Ascending aorta (tissue), 2 donors: ENCODE results near the gene TPK1. TPM values are rescaled to one million over a fixed set of nuclear protein-coding genes. Genes with fewer than 3 reads are reported as not detected.
A peak's percentile ranks its signal among the peaks of the same experiment; 100 is the strongest.
"Not testable (repeated sequence)": the region's sequence is repeated elsewhere in the genome, so short reads cannot be mapped to it uniquely, and the experiment has no call there.

Experiments
- DNase-seq, 2 donors: peaks; one replicate each; pipeline ENCODE4 v3.0.0-alpha.2; 2019; ENCODE audit warnings: low spot score in 2 of 2
- H3K27ac ChIP-seq, 2 donors: fragments of 200-600 bp; sonication (generic); one replicate each; pipeline ENCODE4 v1.5.1; 2016 to 2017; ENCODE audit warnings: mild to moderate bottlenecking in 1 of 2
- H3K27me3 ChIP-seq: fragments of 200-600 bp; sonication (generic); one replicate; pipeline ENCODE4 v1.5.1; 2017
- H3K36me3 ChIP-seq, 2 donors: fragments of 200-600 bp; sonication (generic); one replicate each; pipeline ENCODE4 v1.5.1; 2016
- H3K4me1 ChIP-seq, 2 donors: fragments of 200-600 bp; sonication (generic); one replicate each; pipeline ENCODE4 v1.5.1; 2016 to 2017; ENCODE audit warnings: mild to moderate bottlenecking in 1 of 2
- H3K4me3 ChIP-seq, 2 donors: fragments of 200-600 bp; sonication (generic); one replicate each; pipeline ENCODE4 v1.5.1; 2016 to 2017; ENCODE audit warnings: mild to moderate bottlenecking in 1 of 2
- H3K9me3 ChIP-seq, 2 donors: fragments of 200-600 bp; sonication (generic); one replicate each; pipeline ENCODE4 v1.5.1; 2016
- CTCF ChIP-seq, 3 experiments: fragments of 200-600 bp in 2 of 3; fragments of 450-650 bp in 1 of 3; sonication (generic) in 2 of 3; IDR thresholded peaks; one replicate each; pipeline ENCODE4 v1.5.1; 2016 to 2019; ENCODE audit warnings: antibody characterized with exemption in 3 of 3, mild to moderate bottlenecking in 1 of 3, moderate library complexity in 1 of 3
- intact Hi-C: fragments of 100-400 bp; cut with DNase I; formaldehyde crosslinking; loops from one replicate; pipeline ENCODE4 v1.15.1; 2023
- total RNA-seq: library from RNA; depleted of rRNA; stranded (reverse); fragments of >200 nt; gene quantifications from one replicate; pipeline ENCODE4 v1.1.0, GENCODE V29; 2016

TPK1 gene
- total RNA-seq, 1 donor from 2014 or later = 3.7 TPM

- Histone ChIP-seq H3K27ac (no peak overlapping the region), H3K4me1 (peaks cover 0 to 19% of the 10 kb centered on the region in 2 donors), H3K36me3 (no peaks in the 10 kb centered on the region), H3K4me3 (no peak overlapping the region), H3K27me3 (no peaks in the 10 kb centered on the region), H3K9me3 (no peaks in the 10 kb centered on the region)
- intact Hi-C loops = loop anchor here (2.0 to 5.0 kb wide), 3 partner anchors 51 to 113 kb away; partner anchors contain the start of gene TPK1
- TF ChIP-seq CTCF (IDR thresholded peaks at IDR 0.05) = no peak
- no peak for DNase-seq
These were observed 50.3 kb downstream of the TPK1 start for GRCh38 chr7:144785521-144785920.

GRCh38 chr7:144784943-144785342 lies 50.9 kb downstream of the TPK1 start:
- peak in 1 of 2 donors; percentile 85 for DNase-seq
- no peak overlapping the region for H3K4me3 ChIP-seq
- intact Hi-C loops = loop anchor here (2.0 to 5.0 kb wide), 3 partner anchors 52 to 113 kb away; partner anchors contain the start of gene TPK1

GRCh38 chr7:144784441-144784840 lies 51.4 kb downstream of the TPK1 start:
- intact Hi-C loops = loop anchor here (2.0 kb wide), 1 partner anchor 52 kb away; the partner anchor contains the start of gene TPK1

More at GRCh38 chr7:144784943-144785342, 50.9 kb downstream of the TPK1 start:
- H3K36me3 ChIP-seq = no peaks in the 10 kb centered on the region
- H3K9me3 ChIP-seq = no peaks in the 10 kb centered on the region
- H3K27ac ChIP-seq = no peak overlapping the region
- peaks cover 0 to 19% of the 10 kb centered on the region in 2 donors for H3K4me1 ChIP-seq
- no peaks in the 10 kb centered on the region for H3K27me3 ChIP-seq
- no peak for TF ChIP-seq CTCF (IDR thresholded peaks at IDR 0.05)

GRCh38 chr7:144782883-144783282 lies 53.0 kb downstream of the TPK1 start:
- Histone ChIP-seq H3K27ac (no peak overlapping the region), H3K27me3 (no peaks in the 10 kb centered on the region), H3K36me3 (no peaks in the 10 kb centered on the region), H3K4me3 (no peak overlapping the region), H3K4me1 (peaks cover 0 to 19% of the 10 kb centered on the region in 2 donors), H3K9me3 (no peaks in the 10 kb centered on the region)
- TF ChIP-seq CTCF (IDR thresholded peaks at IDR 0.05) = no peak
- intact Hi-C loops = no loop called here
- DNase-seq = no peak

More at GRCh38 chr7:144784441-144784840, 51.4 kb downstream of the TPK1 start:
- Histone ChIP-seq H3K9me3 (no peaks in the 10 kb centered on the region), H3K27ac (no peak overlapping the region), H3K4me1 (peaks cover 0 to 19% of the 10 kb centered on the region in 2 donors), H3K27me3 (no peaks in the 10 kb centered on the region), H3K4me3 (no peak overlapping the region), H3K36me3 (no peaks in the 10 kb centered on the region)
- DNase-seq = no peak
- TF ChIP-seq CTCF (IDR thresholded peaks at IDR 0.05) = no peak

GRCh38 chr7:144780071-144780608 lies 55.7 kb downstream of the TPK1 start:
- Histone ChIP-seq H3K27ac (no peak overlapping the region), H3K27me3 (no peaks in the 10 kb centered on the region), H3K9me3 (no peaks in the 10 kb centered on the region), H3K4me1 (peaks cover 0 to 10% of the 10 kb centered on the region in 2 donors), H3K4me3 (no peak overlapping the region), H3K36me3 (no peaks in the 10 kb centered on the region)
- no peak for DNase-seq
- no peak for TF ChIP-seq CTCF (IDR thresholded peaks at IDR 0.05)
- intact Hi-C loops = no loop called here

GRCh38 chr7:144777889-144778288 lies 58.0 kb downstream of the TPK1 start:
- H3K9me3 ChIP-seq, H3K27ac ChIP-seq, H3K27me3 ChIP-seq, H3K36me3 ChIP-seq, H3K4me3 ChIP-seq, H3K4me1 ChIP-seq, DNase-seq, intact Hi-C loops: not testable (repeated sequence)
